ENCODE measurements around the gene ZCRB1.

DNA sequence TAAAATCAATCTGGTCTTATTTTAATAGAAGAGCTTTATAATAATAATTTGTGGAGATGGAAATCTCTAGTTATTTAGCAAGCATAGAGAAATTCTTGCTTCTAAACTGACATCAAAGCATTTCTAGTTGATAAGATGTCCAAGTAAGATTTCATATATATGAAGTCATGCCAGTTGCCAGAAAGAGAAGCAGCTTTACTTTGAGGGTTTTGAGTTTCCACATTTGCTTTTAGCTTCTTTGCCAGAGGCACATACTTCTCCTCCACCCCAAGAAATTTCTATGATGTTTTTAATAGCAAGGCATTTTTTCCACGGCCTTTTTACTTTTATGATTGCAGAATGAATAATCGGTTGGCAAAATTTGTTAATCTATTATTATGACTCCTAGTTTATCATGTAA is 63.6 kb downstream of the ZCRB1 start:
- TF ChIP-seq EGR1 (IDR thresholded peaks at IDR 0.05) (no peak), TAF1 (IDR thresholded peaks at IDR 0.05; ENCODE audit: low read depth) (no peak), EP300 (IDR thresholded peaks at IDR 0.05; ENCODE audit: borderline replicate concordance) (no peak), RAD21 (IDR thresholded peaks at IDR 0.05; ENCODE audit: low read depth) (no peak)
- TF ChIP-seq, protein P1, sequence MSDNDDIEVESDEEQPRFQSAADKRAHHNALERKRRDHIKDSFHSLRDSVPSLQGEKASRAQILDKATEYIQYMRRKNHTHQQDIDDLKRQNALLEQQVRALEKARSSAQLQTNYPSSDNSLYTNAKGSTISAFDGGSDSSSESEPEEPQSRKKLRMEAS (IDR thresholded peaks at IDR 0.05), result no peak

All from Ishikawa (cell line).